Thoracic aorta (tissue), 2 donors: ENCODE measurements around the gene NFIX. TPM values are rescaled to one million over a fixed set of nuclear protein-coding genes. Genes with fewer than 3 reads are reported as not detected.
"Not testable (repeated sequence)": the region's sequence is repeated elsewhere in the genome, so short reads cannot be mapped to it uniquely, and the experiment has no call there.

Experiments
- ATAC-seq: fragments of 150-250 bp; one replicate; pipeline ENCODE4 v1.8.0; 2017; ENCODE audit warnings: low read depth; ENCODE audit not compliant: insufficient number of reproducible peaks, low FRiP score
- DNase-seq: peaks from one replicate; pipeline ENCODE4 v3.0.0-alpha.2; 2020; ENCODE audit warnings: low spot score
- H3K27ac ChIP-seq, 2 donors: fragments of 200-600 bp; sonication (generic); 1 replicate in 1 of 2; 2 replicates in 1 of 2; pipeline ENCODE4 v1.5.1; 2016; ENCODE audit warnings: mild to moderate bottlenecking in 2 of 2, moderate library complexity in 2 of 2
- H3K27me3 ChIP-seq: fragments of 200-600 bp; sonication (generic); replicated peaks from 2 replicates; pipeline ENCODE4 v1.6.0; 2016; ENCODE audit warnings: mild to moderate bottlenecking; ENCODE audit not compliant: insufficient read depth
- H3K36me3 ChIP-seq: fragments of 200-600 bp; sonication (generic); one replicate; pipeline ENCODE4 v1.5.1; 2016
- H3K4me1 ChIP-seq, 2 donors: fragments of 200-600 bp; sonication (generic); 1 replicate in 1 of 2; 2 replicates in 1 of 2; pipeline versions ENCODE4 v1.5.1 to v1.6.0; 2016; ENCODE audit warnings: low read depth in 2 of 2, mild to moderate bottlenecking in 1 of 2; ENCODE audit not compliant: control insufficient read depth in 1 of 2
- H3K4me3 ChIP-seq: fragments of 200-600 bp; sonication (generic); 2 replicates; pipeline ENCODE4 v1.5.1; 2016; ENCODE audit warnings: mild to moderate bottlenecking
- H3K9me3 ChIP-seq: fragments of 200-600 bp; sonication (generic); 2 replicates; pipeline ENCODE4 v1.5.1; 2016
- total RNA-seq, 2 donors: library from RNA; depleted of rRNA; stranded (reverse); fragments of >200 nt; gene quantifications; one replicate each; pipeline versions ENCODE4 v1.1.0 to v1.2.3, GENCODE V29; 2016
- TF ChIP-seq, protein P1 (sequence below): fragments of 200-600 bp; sonication (generic); IDR thresholded peaks from one replicate; pipeline ENCODE4 v1.5.1; 2019; ENCODE audit warnings: antibody characterized with exemption

Gene NFIX
- total RNA-seq, 2 donors from 2014 or later, result 126 to 145 TPM

DNA sequence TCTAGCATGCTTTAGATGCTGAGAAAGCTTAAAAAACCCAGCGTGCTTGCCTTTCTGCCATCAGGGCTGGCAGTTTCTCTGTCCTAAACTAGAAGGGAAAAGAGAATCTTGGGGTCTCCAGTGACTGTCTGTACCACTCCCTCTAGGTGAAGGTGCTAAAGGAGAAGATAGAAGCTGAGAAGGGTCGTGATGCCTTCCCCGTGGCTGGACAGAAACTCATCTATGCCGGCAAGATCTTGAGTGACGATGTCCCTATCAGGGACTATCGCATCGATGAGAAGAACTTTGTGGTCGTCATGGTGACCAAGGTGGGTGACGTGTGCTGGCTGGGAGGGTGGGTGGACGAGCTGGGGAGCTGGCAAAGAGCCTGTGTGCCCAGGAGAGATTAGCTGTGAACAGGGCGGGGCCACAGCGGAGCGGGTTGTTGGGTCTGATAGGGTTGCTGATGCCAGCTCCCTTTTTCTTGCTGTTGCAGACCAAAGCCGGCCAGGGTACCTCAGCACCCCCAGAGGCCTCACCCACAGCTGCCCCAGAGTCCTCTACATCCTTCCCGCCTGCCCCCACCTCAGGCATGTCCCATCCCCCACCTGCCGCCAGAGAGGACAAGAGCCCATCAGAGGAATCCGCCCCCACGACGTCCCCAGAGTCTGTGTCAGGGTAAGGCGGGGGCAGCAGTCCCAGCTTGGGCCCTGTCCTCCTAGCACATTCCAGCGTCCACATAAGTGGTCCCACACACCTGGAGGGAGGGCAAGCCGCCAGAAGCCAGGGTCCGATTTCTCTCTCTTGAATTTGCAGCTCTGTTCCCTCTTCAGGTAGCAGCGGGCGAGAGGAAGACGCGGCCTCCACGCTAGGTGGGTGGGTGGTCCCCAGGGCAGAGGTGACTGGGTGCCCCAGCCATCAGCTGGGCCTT is 47.3 kb upstream of the NFIX start:
- DNase-seq, result no peak
- no peak overlapping the region for H3K4me3 ChIP-seq
- ATAC-seq, result no peak
- H3K4me1 ChIP-seq, result peaks cover 19 to 30% of the 10 kb centered on the region in 2 donors
- H3K9me3 ChIP-seq, result no peaks in the 10 kb centered on the region
- peak overlapping the region in 1 of 2 donors; percentile 25 for H3K27ac ChIP-seq
- peaks cover 63% of the 10 kb centered on the region for H3K36me3 ChIP-seq
- TF ChIP-seq, protein P1, sequence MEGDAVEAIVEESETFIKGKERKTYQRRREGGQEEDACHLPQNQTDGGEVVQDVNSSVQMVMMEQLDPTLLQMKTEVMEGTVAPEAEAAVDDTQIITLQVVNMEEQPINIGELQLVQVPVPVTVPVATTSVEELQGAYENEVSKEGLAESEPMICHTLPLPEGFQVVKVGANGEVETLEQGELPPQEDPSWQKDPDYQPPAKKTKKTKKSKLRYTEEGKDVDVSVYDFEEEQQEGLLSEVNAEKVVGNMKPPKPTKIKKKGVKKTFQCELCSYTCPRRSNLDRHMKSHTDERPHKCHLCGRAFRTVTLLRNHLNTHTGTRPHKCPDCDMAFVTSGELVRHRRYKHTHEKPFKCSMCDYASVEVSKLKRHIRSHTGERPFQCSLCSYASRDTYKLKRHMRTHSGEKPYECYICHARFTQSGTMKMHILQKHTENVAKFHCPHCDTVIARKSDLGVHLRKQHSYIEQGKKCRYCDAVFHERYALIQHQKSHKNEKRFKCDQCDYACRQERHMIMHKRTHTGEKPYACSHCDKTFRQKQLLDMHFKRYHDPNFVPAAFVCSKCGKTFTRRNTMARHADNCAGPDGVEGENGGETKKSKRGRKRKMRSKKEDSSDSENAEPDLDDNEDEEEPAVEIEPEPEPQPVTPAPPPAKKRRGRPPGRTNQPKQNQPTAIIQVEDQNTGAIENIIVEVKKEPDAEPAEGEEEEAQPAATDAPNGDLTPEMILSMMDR, result no peak
- no peaks in the 10 kb centered on the region for H3K27me3 ChIP-seq

DNA sequence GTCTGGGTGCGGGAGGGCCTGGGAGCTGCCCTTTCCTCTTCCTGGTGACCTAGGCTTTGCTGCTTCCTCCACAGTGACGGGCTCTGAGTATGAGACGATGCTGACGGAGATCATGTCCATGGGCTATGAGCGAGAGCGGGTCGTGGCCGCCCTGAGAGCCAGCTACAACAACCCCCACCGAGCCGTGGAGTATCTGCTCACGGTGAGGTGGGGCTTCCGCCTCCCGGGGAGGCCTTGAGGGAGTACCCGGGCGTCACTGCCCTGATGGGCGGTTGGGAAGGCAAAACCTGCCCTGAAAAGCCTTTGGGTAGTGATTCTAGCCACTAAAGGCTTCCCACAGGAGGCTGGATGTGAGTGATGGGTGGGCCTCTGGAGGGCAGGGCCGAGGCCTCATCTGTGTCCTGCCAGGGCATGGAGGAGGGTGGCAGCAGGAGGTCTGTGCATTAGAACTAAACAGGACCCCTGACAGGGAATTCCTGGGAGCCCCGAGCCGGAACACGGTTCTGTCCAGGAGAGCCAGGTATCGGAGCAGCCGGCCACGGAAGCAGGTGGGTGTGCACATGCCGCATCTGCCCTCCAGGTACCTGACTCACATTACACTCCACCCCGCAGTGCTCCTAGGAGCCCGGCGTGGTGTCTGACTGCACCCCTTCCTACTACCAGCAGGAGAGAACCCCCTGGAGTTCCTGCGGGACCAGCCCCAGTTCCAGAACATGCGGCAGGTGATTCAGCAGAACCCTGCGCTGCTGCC is 46.5 kb upstream of the NFIX start:
- TF ChIP-seq, protein P1, result no peak
- H3K27me3 ChIP-seq, result no peaks in the 10 kb centered on the region
- no peak for DNase-seq
- H3K4me3 ChIP-seq, result no peak overlapping the region
- H3K36me3 ChIP-seq, result peaks cover 56% of the 10 kb centered on the region
- H3K9me3 ChIP-seq, result no peaks in the 10 kb centered on the region
- peak overlapping the region in 1 of 2 donors; percentile 25 for H3K27ac ChIP-seq
- peaks cover 25 to 38% of the 10 kb centered on the region in 2 donors for H3K4me1 ChIP-seq
- no peak for ATAC-seq

DNA sequence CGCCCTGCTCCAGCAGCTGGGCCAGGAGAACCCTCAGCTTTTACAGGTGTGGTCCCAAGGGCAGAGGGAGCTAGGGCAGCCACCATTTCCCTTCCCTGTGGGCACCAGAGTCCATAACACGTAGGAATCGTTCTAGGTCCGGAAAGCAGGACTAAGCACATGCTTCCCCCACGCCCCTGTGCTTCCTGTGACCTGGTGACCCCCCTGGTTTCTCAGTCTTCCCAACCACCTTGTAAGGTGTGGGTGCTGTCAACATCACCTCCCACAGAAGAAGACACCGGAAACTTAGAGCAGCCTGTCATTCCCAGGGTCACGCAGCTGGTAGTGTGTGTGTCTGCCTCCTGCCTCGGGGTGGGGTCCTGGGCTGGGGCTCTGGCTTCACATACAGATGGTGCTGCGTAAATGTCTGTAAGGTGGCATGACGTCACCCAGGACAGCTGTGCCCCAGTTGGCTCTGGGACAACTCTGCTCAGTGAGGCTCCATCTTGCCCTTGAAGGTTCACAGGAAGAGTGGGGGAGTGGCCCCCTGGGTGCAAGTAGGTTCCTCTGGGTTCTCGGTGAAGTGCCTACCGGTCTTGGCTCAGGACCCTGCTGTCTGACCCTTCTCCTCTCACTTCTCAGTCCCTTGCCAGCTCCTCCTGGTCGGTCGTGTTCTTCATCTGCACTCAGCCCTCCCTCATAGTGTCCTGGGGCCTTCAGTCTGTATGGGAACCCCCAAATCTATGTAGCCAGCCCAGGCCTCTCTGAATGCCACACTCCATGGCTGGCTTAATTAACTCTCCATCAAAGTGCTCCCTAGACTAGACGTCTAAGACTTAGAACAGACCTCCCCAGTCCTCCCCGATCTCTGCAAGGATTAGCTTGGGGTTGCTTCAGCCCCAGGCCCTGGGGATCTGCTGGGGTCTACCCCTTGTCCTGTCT is 45.7 kb upstream of the NFIX start:
- Histone ChIP-seq H3K36me3 (peaks cover 52% of the 10 kb centered on the region), H3K4me3 (no peak overlapping the region), H3K27ac (no peak overlapping the region), H3K4me1 (peaks cover 25 to 45% of the 10 kb centered on the region in 2 donors), H3K9me3 (no peaks in the 10 kb centered on the region), H3K27me3 (no peaks in the 10 kb centered on the region)
- TF ChIP-seq, protein P1, result no peak
- ATAC-seq, result no peak
- no peak for DNase-seq

DNA sequence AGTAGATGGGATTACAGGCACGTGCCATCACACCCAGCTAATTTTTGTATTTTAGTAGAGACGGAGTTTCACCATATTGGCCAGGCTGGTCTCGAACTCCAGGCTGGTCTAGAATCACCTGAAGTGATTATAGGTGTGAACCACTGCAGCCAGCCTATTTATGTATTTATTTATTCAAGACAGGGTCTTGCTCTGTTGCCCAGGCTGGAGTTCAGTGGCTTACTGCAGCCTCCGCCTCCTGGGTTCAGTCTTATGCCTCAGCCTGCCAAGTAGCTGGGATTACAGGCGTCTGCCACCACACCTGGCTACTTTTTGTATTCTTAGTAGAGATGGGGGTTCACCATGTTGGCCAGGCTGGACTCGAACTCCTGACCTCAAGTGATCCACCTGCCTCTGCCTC is 43.2 kb upstream of the NFIX start:
- H3K27ac ChIP-seq, result peak overlapping the region; percentile 80 to 93
- H3K4me3 ChIP-seq, H3K27me3 ChIP-seq, ATAC-seq, H3K9me3 ChIP-seq, DNase-seq: not testable (repeated sequence)
- H3K4me1 ChIP-seq, result peaks cover 24 to 56% of the 10 kb centered on the region in 2 donors
- peaks cover 51% of the 10 kb centered on the region for H3K36me3 ChIP-seq

DNA sequence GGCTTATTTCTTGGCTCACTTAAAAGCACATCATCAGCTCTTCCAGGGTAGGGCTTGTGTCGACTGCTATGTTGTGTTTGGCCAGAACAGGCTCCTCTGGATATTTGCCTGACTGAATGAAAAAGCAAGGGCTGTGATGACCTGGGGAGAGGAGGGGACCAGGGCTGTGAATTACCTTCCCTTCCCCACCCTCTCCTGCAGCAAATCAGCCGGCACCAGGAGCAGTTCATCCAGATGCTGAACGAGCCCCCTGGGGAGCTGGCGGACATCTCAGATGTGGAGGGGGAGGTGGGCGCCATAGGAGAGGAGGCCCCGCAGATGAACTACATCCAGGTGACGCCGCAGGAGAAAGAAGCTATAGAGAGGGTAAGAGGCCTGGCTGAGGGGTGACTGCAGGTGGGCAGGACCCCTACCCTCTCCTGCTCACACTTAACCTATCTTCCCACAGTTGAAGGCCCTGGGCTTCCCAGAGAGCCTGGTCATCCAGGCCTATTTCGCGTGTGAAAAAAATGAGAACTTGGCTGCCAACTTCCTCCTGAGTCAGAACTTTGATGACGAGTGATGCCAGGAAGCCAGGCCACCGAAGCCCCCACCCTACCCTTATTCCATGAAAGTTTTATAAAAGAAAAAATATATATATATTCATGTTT is 42.7 kb upstream of the NFIX start:
- Histone ChIP-seq H3K4me3 (no peak overlapping the region), H3K9me3 (no peaks in the 10 kb centered on the region), H3K27me3 (no peaks in the 10 kb centered on the region), H3K4me1 (peaks cover 19 to 50% of the 10 kb centered on the region in 2 donors), H3K36me3 (peaks cover 48% of the 10 kb centered on the region), H3K27ac (peak overlapping the region; percentile 80 to 93)
- DNase-seq, result peak; percentile 40
- TF ChIP-seq, protein P1, result no peak
- peak; percentile 66 for ATAC-seq
